K562 (cell line): ENCODE measurements around the gene MTMR12.

Source experiments
- EP300 ChIP-seq: IDR thresholded peaks from 2 replicates; pipeline ENCODE4 v1.6.1; 2012; ENCODE audit warnings: low read length, improper control_type of control experiment
- JUN ChIP-seq, 2 experiments: sonication (generic) in 1 of 2; formaldehyde crosslinking in 1 of 2; IDR thresholded peaks; 2 replicates each; pipeline versions ENCODE4 v1.6.1 to v1.8.0; 2012 to 2022; ENCODE audit warnings: borderline replicate concordance in 2 of 2, mild to moderate bottlenecking in 2 of 2, improper control_type of control experiment in 1 of 2, low read depth in 1 of 2, low read length in 1 of 2, missing genetic modification reagents in 1 of 2
- KDM1A ChIP-seq, 2 experiments: fragments of 450-650 bp; IDR thresholded peaks; 2 replicates each; pipeline ENCODE4 v1.6.1; 2016; ENCODE audit warnings: mild to moderate bottlenecking in 2 of 2
- LEF1 ChIP-seq: fragments of 450-650 bp; IDR thresholded peaks from 2 replicates; pipeline ENCODE4 v1.6.1; 2016; ENCODE audit warnings: mild to moderate bottlenecking
- MAFG ChIP-seq: fragments of 450-650 bp; conservative IDR thresholded peaks from 2 replicates; pipeline ENCODE4 v1.6.1; 2016; ENCODE audit warnings: missing genetic modification characterization, missing compliant biosample characterization
- MEIS2 ChIP-seq: fragments of 450-650 bp; IDR thresholded peaks from 2 replicates; pipeline ENCODE4 v1.6.1; 2014; ENCODE audit warnings: mild to moderate bottlenecking; ENCODE audit not compliant: partially characterized antibody
- MXI1 ChIP-seq: IDR thresholded peaks from 2 replicates; pipeline ENCODE4 v1.6.1; 2011; ENCODE audit warnings: low read depth, mild to moderate bottlenecking, improper control_type of control experiment, low read length
- SREBF1 ChIP-seq: fragments of 150-350 bp; IDR thresholded peaks from 2 replicates; pipeline ENCODE4 v1.6.1; 2014; ENCODE audit warnings: antibody characterized with exemption, low read depth, low read length, borderline replicate concordance
- TRIM28 ChIP-seq: fragments of 450-650 bp; IDR thresholded peaks from 2 replicates; pipeline ENCODE4 v1.6.1; 2017
- ZZZ3 ChIP-seq: fragments of 450-650 bp; IDR thresholded peaks from 2 replicates; pipeline ENCODE4 v1.6.1; 2016; ENCODE audit warnings: antibody characterized with exemption, mild to moderate bottlenecking, moderate library complexity
- TF ChIP-seq, protein P1 (sequence below): fragments of 250-450 bp; sonication (Bioruptor Pico); IDR thresholded peaks from 2 replicates; pipeline ENCODE4 v1.5.0; 2022; ENCODE audit warnings: mild to moderate bottlenecking
- TF ChIP-seq, protein P2 (sequence below): sonication (generic); formaldehyde crosslinking; IDR thresholded peaks from 2 replicates; pipeline ENCODE4 v1.8.1; 2023; ENCODE audit warnings: mild to moderate bottlenecking, missing genetic modification reagents
- TF ChIP-seq, protein P3 (sequence below), 3 experiments: IDR thresholded peaks in 2 of 3; conservative IDR thresholded peaks in 1 of 3; 2 replicates each; pipeline ENCODE4 v1.5.1; 2011 to 2012; ENCODE audit warnings: low read length in 3 of 3, mild to moderate bottlenecking in 3 of 3, control low read depth in 2 of 3, improper control_type of control experiment in 1 of 3, inconsistent platforms in 1 of 3, low read depth in 1 of 3, mixed read lengths in 1 of 3, moderate library complexity in 1 of 3; ENCODE audit not compliant: insufficient read depth in 2 of 3

DNA sequence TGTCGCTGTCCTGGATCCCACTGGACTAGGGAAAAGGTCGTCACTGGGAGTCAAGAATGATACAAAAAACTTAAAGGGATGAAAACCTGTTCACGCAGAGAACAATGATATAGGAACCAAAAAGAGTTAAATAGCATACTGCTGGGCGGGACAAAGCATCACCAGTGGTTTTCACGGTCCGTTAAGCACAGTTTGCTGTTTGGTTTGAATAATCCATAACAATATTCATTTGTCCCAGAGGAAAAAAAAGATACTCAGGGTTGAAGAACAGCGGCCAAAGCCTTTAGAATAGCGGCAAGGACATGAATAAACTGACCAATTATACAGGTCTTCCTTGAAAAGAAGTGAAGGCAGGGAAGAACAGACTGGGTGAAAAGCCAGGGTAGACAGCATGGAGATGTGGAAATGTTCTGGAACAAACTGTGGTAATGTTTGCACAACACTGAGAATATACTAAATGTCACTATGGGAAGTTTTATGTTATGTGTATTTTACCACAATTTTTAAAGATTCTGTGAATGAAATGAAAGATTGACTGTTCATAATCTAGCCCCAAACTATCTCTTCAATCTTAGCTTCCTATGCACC is 60.8 kb downstream of the MTMR12 start:
- TF ChIP-seq SREBF1 (no peak), JUN (IDR thresholded peaks at IDR 0.05; ENCODE audit: borderline replicate concordance, low read depth, low read length) (no peak), JUN (CRISPR knock-in tag; IDR thresholded peaks at IDR 0.05; ENCODE audit: borderline replicate concordance) (no peak), EP300 (no peak), LEF1 (no peak), MAFG (tag) (no peak), KDM1A (IDR thresholded peaks at IDR 0.05) (no peak), MEIS2 (no peak), MXI1 (no peak), TRIM28 (no peak), ZZZ3 (no peak)
- TF ChIP-seq, protein P1, sequence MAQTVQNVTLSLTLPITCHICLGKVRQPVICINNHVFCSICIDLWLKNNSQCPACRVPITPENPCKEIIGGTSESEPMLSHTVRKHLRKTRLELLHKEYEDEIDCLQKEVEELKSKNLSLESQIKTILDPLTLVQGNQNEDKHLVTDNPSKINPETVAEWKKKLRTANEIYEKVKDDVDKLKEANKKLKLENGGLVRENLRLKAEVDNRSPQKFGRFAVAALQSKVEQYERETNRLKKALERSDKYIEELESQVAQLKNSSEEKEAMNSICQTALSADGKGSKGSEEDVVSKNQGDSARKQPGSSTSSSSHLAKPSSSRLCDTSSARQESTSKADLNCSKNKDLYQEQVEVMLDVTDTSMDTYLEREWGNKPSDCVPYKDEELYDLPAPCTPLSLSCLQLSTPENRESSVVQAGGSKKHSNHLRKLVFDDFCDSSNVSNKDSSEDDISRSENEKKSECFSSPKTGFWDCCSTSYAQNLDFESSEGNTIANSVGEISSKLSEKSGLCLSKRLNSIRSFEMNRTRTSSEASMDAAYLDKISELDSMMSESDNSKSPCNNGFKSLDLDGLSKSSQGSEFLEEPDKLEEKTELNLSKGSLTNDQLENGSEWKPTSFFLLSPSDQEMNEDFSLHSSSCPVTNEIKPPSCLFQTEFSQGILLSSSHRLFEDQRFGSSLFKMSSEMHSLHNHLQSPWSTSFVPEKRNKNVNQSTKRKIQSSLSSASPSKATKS: no peak
- TF ChIP-seq, protein P2, sequence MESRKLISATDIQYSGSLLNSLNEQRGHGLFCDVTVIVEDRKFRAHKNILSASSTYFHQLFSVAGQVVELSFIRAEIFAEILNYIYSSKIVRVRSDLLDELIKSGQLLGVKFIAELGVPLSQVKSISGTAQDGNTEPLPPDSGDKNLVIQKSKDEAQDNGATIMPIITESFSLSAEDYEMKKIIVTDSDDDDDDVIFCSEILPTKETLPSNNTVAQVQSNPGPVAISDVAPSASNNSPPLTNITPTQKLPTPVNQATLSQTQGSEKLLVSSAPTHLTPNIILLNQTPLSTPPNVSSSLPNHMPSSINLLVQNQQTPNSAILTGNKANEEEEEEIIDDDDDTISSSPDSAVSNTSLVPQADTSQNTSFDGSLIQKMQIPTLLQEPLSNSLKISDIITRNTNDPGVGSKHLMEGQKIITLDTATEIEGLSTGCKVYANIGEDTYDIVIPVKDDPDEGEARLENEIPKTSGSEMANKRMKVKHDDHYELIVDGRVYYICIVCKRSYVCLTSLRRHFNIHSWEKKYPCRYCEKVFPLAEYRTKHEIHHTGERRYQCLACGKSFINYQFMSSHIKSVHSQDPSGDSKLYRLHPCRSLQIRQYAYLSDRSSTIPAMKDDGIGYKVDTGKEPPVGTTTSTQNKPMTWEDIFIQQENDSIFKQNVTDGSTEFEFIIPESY (CRISPR knock-in tag): no peak
- TF ChIP-seq, protein P3, sequence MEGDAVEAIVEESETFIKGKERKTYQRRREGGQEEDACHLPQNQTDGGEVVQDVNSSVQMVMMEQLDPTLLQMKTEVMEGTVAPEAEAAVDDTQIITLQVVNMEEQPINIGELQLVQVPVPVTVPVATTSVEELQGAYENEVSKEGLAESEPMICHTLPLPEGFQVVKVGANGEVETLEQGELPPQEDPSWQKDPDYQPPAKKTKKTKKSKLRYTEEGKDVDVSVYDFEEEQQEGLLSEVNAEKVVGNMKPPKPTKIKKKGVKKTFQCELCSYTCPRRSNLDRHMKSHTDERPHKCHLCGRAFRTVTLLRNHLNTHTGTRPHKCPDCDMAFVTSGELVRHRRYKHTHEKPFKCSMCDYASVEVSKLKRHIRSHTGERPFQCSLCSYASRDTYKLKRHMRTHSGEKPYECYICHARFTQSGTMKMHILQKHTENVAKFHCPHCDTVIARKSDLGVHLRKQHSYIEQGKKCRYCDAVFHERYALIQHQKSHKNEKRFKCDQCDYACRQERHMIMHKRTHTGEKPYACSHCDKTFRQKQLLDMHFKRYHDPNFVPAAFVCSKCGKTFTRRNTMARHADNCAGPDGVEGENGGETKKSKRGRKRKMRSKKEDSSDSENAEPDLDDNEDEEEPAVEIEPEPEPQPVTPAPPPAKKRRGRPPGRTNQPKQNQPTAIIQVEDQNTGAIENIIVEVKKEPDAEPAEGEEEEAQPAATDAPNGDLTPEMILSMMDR (IDR thresholded peaks at IDR 0.05 in 2 of 3, conservative IDR thresholded peaks at IDR 0.05 in 1 of 3; ENCODE audit: insufficient read depth in 2 of 3, low read depth in 1 of 3, low read length in 3 of 3): no peak
